ENCODE results near the gene NUMA1. TPM values are rescaled to one million over a fixed set of nuclear protein-coding genes. Genes with fewer than 3 reads are reported as not detected.
A peak's percentile ranks its signal among the peaks of the same experiment; 100 is the strongest.

Gene NUMA1
- total and polyA plus RNA-seq, 2 of the 13 experiments (the other 11 are each of a cell fraction or from before 2014, with no cell fraction given) = 57.3 to 60.2 TPM

DNA sequence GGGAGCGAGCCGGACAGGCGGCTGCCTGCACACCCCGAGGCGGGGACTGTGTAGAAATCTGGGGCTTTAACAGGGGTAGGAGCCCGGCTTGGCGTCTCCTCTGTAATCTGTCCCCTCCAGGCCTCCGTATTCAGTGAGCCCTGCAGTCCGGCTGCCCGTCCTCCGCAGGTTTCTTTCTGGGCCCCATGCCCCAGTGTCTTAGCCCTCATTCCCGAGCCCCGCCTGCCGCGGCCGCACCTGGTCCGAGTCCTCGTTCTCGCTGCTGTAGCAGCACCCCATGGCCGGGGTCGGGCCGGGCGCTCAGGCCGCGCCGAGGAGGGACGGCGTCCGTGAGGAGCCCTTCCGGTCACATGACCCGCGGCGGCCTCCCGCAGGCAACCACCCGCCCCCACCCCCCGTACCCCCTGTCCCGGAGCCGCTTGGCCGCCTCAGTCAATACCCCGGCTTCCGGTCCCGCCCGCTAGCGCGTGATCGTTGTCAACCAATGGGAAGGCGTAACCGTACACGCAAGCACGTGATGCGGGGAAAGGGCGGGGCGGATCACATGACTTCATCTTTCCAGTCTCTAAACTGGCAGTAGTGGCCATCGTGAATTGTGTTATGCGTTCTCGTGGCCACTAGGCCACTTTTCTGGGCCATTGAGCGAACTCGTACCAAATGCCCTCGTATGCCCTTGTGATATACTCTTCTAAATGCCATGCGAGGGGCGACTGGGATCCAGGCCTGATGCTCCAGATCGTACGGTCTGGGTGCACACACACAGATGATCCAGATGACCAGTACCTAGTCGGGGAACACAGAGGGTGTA is 22.8 kb upstream of the NUMA1 start, which contains the start of gene LAMTOR1 (continued):
- TF ChIP-seq, protein P1, sequence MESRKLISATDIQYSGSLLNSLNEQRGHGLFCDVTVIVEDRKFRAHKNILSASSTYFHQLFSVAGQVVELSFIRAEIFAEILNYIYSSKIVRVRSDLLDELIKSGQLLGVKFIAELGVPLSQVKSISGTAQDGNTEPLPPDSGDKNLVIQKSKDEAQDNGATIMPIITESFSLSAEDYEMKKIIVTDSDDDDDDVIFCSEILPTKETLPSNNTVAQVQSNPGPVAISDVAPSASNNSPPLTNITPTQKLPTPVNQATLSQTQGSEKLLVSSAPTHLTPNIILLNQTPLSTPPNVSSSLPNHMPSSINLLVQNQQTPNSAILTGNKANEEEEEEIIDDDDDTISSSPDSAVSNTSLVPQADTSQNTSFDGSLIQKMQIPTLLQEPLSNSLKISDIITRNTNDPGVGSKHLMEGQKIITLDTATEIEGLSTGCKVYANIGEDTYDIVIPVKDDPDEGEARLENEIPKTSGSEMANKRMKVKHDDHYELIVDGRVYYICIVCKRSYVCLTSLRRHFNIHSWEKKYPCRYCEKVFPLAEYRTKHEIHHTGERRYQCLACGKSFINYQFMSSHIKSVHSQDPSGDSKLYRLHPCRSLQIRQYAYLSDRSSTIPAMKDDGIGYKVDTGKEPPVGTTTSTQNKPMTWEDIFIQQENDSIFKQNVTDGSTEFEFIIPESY (CRISPR knock-in tag; IDR thresholded peaks at IDR 0.05) = no peak
- TF ChIP-seq NFYC (CRISPR knock-in tag; IDR thresholded peaks at IDR 0.05) (peak; percentile 89), ZNF160 (CRISPR knock-in tag; IDR thresholded peaks at IDR 0.05) (peak; percentile 30; the same call in 1 of the 2 replicates), BORCS8-MEF2B (CRISPR knock-in tag; IDR thresholded peaks at IDR 0.05) (no peak), MIER3 (CRISPR knock-in tag; IDR thresholded peaks at IDR 0.05; ENCODE audit: borderline replicate concordance) (no peak; the same call in 1 of the 2 replicates), MATR3 (CRISPR knock-in tag; IDR thresholded peaks at IDR 0.05) (no peak), POLR2AphosphoS2 (IDR thresholded peaks at IDR 0.05; ENCODE audit: low read depth, low read length) (0 out of 2 replicates have a peak, but pooled peaks have one; percentile 67), ZNF331 (CRISPR knock-in tag; IDR thresholded peaks at IDR 0.05) (peak; percentile 10; the same call in 1 of the 2 replicates), SOX5 (CRISPR knock-in tag; IDR thresholded peaks at IDR 0.05; ENCODE audit: borderline replicate concordance) (peak; percentile 46; the same call in 1 of the 2 replicates), ZNF557 (CRISPR knock-in tag; IDR thresholded peaks at IDR 0.05) (no peak), ZNF121 (CRISPR knock-in tag; IDR thresholded peaks at IDR 0.05) (no peak), U2AF2 (IDR thresholded peaks at IDR 0.05; ENCODE audit: low read depth, low read length) (no peak), RORA (CRISPR knock-in tag; IDR thresholded peaks at IDR 0.05) (no peak), ZKSCAN1 (IDR thresholded peaks at IDR 0.05; ENCODE audit: low read length) (no peak), ZSCAN30 (CRISPR knock-in tag; IDR thresholded peaks at IDR 0.05) (no peak), EZH2 (conservative IDR thresholded peaks at IDR 0.05; ENCODE audit: low read depth, low read length) (no peak), ZBTB42 (CRISPR knock-in tag; IDR thresholded peaks at IDR 0.05) (no peak), TRIM24 (CRISPR knock-in tag; IDR thresholded peaks at IDR 0.05) (no peak)
- TF ChIP-seq, protein P2, sequence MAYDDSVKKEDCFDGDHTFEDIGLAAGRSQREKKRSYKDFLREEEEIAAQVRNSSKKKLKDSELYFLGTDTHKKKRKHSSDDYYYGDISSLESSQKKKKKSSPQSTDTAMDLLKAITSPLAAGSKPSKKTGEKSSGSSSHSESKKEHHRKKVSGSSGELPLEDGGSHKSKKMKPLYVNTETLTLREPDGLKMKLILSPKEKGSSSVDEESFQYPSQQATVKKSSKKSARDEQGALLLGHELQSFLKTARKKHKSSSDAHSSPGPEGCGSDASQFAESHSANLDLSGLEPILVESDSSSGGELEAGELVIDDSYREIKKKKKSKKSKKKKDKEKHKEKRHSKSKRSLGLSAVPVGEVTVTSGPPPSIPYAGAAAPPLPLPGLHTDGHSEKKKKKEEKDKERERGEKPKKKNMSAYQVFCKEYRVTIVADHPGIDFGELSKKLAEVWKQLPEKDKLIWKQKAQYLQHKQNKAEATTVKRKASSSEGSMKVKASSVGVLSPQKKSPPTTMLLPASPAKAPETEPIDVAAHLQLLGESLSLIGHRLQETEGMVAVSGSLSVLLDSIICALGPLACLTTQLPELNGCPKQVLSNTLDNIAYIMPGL (CRISPR knock-in tag; IDR thresholded peaks at IDR 0.05; ENCODE audit: borderline replicate concordance in 1 of 2, low read depth in 1 of 2) = peak in 1 of 2 experiments; percentile 31; a peak in 1 of 4 replicates
- TF ChIP-seq, protein P3, sequence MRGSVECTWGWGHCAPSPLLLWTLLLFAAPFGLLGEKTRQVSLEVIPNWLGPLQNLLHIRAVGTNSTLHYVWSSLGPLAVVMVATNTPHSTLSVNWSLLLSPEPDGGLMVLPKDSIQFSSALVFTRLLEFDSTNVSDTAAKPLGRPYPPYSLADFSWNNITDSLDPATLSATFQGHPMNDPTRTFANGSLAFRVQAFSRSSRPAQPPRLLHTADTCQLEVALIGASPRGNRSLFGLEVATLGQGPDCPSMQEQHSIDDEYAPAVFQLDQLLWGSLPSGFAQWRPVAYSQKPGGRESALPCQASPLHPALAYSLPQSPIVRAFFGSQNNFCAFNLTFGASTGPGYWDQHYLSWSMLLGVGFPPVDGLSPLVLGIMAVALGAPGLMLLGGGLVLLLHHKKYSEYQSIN (CRISPR knock-in tag; IDR thresholded peaks at IDR 0.05; ENCODE audit: borderline replicate concordance) = no peak
- TF ChIP-seq, protein P4, sequence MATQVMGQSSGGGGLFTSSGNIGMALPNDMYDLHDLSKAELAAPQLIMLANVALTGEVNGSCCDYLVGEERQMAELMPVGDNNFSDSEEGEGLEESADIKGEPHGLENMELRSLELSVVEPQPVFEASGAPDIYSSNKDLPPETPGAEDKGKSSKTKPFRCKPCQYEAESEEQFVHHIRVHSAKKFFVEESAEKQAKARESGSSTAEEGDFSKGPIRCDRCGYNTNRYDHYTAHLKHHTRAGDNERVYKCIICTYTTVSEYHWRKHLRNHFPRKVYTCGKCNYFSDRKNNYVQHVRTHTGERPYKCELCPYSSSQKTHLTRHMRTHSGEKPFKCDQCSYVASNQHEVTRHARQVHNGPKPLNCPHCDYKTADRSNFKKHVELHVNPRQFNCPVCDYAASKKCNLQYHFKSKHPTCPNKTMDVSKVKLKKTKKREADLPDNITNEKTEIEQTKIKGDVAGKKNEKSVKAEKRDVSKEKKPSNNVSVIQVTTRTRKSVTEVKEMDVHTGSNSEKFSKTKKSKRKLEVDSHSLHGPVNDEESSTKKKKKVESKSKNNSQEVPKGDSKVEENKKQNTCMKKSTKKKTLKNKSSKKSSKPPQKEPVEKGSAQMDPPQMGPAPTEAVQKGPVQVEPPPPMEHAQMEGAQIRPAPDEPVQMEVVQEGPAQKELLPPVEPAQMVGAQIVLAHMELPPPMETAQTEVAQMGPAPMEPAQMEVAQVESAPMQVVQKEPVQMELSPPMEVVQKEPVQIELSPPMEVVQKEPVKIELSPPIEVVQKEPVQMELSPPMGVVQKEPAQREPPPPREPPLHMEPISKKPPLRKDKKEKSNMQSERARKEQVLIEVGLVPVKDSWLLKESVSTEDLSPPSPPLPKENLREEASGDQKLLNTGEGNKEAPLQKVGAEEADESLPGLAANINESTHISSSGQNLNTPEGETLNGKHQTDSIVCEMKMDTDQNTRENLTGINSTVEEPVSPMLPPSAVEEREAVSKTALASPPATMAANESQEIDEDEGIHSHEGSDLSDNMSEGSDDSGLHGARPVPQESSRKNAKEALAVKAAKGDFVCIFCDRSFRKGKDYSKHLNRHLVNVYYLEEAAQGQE (IDR thresholded peaks at IDR 0.05; ENCODE audit: borderline replicate concordance in 1 of 2, low read depth in 1 of 2, low read length in 2 of 2) = no peak
